CD8-positive, alpha-beta memory T cell (primary cell): ENCODE measurements around the gene GPR55. TPM values are rescaled to one million over a fixed set of nuclear protein-coding genes. Genes with fewer than 3 reads are reported as not detected.

Experiments
- CTCF ChIA-PET: fragments of 350-600 bp; sonication (Branson Sonifier 250); formaldehyde crosslinking; loops from one replicate; lab custom pipeline; 2021; ENCODE audit warnings: antibody characterized with exemption; lab: Charles Lee
- POLR2A ChIA-PET: fragments of 350-600 bp; sonication (Branson Sonifier 250); formaldehyde crosslinking; loops from one replicate; lab custom pipeline; 2021; ENCODE audit warnings: antibody characterized with exemption; lab: Charles Lee
- DNase-seq, 5 donors: peaks; one replicate each; pipeline versions ENCODE4 v3.0.0 to v3.0.0-alpha.2; 2020 to 2022; ENCODE audit warnings: mixed read lengths in 1 of 5
- H3K27ac ChIP-seq: one replicate; pipeline ENCODE4 v1.7.0; 2013; ENCODE audit warnings: low read depth, mild to moderate bottlenecking, low read length, moderate library complexity
- H3K27me3 ChIP-seq: 2 replicates; pipeline ENCODE4 v1.7.0; 2013; ENCODE audit warnings: low read length, mild to moderate bottlenecking; ENCODE audit not compliant: insufficient read depth, poor library complexity, severe bottlenecking
- H3K36me3 ChIP-seq: 2 replicates; pipeline ENCODE4 v1.7.0; 2013; ENCODE audit warnings: mild to moderate bottlenecking, low read length, moderate library complexity; ENCODE audit not compliant: insufficient read depth
- H3K4me1 ChIP-seq: 2 replicates; pipeline ENCODE4 v1.7.0; 2013; ENCODE audit warnings: mild to moderate bottlenecking, low read length, moderate library complexity; ENCODE audit not compliant: insufficient read depth
- H3K4me3 ChIP-seq: 2 replicates; pipeline ENCODE4 v1.7.0; 2013; ENCODE audit warnings: mild to moderate bottlenecking, low read length
- H3K9me3 ChIP-seq: 2 replicates; pipeline ENCODE4 v1.7.0; 2013; ENCODE audit warnings: mild to moderate bottlenecking, low read length
- H3K27ac Mint-ChIP-seq, 8 donors: one replicate each; pipeline ENCODE4 v1.8.0; 2020 to 2021; ENCODE audit warnings: mixed read lengths in 8 of 8, mild to moderate bottlenecking in 6 of 8, inconsistent platforms in 3 of 8, moderate library complexity in 3 of 8
- H3K27me3 Mint-ChIP-seq, 2 donors: one replicate each; pipeline ENCODE4 v1.8.0; 2020 to 2021; ENCODE audit warnings: mixed read lengths in 2 of 2, mild to moderate bottlenecking in 1 of 2, moderate library complexity in 1 of 2
- H3K36me3 Mint-ChIP-seq, 3 donors: one replicate each; pipeline ENCODE4 v1.8.0; 2020 to 2021; ENCODE audit warnings: mixed read lengths in 3 of 3, inconsistent platforms in 1 of 3, mild to moderate bottlenecking in 1 of 3
- H3K4me1 Mint-ChIP-seq, 3 donors: one replicate each; pipeline ENCODE4 v1.8.0; 2020 to 2021; ENCODE audit warnings: mixed read lengths in 3 of 3, inconsistent platforms in 1 of 3, mild to moderate bottlenecking in 1 of 3
- H3K4me3 Mint-ChIP-seq, 7 donors: one replicate each; pipeline ENCODE4 v1.8.0; 2020 to 2021; ENCODE audit warnings: mixed read lengths in 7 of 7, mild to moderate bottlenecking in 6 of 7, moderate library complexity in 4 of 7, inconsistent platforms in 2 of 7
- H3K9me3 Mint-ChIP-seq, 5 donors: one replicate each; pipeline ENCODE4 v1.8.0; 2020 to 2022; ENCODE audit warnings: mixed read lengths in 5 of 5, mild to moderate bottlenecking in 3 of 5, moderate library complexity in 2 of 5, inconsistent platforms in 1 of 5
- polyA plus RNA-seq: library from polyadenylated mRNA; unstranded; fragments of 300-500 nt; fragmentation: Illumina TruSeq; gene quantifications from one replicate; pipeline ENCODE4 v1.2.3, GENCODE V29; 2021
- total RNA-seq, 2 experiments: library from RNA; stranded (reverse); gene quantifications; one replicate each; pipeline ENCODE4 v1.2.3, GENCODE V29; 2021

The GPR55 gene
- total and polyA plus RNA-seq, 3 experiments from 2014 or later: 3.5 to 11.6 (median 11.1) TPM

DNA sequence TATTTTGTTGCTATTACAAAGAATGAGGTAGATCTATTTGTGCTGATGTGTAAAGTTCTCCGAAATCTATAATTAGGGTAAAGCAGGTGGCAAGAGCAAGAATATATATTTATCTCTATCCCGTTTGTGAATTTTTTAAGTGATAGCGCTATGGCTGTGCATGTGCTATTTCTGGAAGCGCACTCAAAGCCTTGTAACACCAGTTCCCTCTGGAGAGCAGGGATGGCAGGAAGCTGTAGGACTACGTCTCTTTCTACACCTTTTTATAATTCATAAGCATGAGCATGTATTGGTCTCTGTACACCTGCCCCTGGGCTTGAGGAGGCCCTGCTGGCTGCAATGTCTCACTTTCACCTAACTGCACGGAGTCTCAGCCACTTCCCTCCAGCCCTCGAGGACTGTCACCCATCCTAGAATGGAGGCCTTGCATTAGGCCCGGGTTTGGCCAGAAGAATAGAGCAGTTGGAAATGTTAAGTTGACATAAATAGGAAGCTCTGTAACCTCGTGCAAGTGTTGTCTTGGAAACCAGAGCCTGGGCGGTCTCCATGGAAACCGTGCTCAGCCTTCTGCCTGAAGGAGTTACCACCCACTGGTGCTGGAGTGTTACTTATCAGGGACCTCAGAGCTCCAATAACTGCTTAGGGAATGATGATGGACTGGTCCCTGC lies 39.4 kb downstream of the GPR55 start:
- POLR2A ChIA-PET: no interaction called here
- H3K9me3 ChIP-seq: no peaks in the 10 kb centered on the region
- Mint-ChIP-seq H3K27me3 (peaks cover 0 to 6% of the 10 kb centered on the region in 2 donors), H3K4me3 (no peak overlapping the region), H3K9me3 (peaks cover 0 to 1% (median 0%) of the 10 kb centered on the region in 5 donors), H3K27ac (no peak overlapping the region), H3K36me3 (no peaks in the 10 kb centered on the region), H3K4me1 (peaks cover 13 to 24% (median 14%) of the 10 kb centered on the region in 3 donors)
- CTCF ChIA-PET: interaction anchor here (1.1 kb wide), 1 partner anchor 17 kb away, joined by 3 read pairs; no protein-coding TSS in a partner anchor
- H3K27ac ChIP-seq: no peak overlapping the region
- no peaks in the 10 kb centered on the region for H3K27me3 ChIP-seq
- H3K4me3 ChIP-seq: no peak overlapping the region
- H3K4me1 ChIP-seq: no peaks in the 10 kb centered on the region
- H3K36me3 ChIP-seq: no peaks in the 10 kb centered on the region
- no peak for DNase-seq

DNA sequence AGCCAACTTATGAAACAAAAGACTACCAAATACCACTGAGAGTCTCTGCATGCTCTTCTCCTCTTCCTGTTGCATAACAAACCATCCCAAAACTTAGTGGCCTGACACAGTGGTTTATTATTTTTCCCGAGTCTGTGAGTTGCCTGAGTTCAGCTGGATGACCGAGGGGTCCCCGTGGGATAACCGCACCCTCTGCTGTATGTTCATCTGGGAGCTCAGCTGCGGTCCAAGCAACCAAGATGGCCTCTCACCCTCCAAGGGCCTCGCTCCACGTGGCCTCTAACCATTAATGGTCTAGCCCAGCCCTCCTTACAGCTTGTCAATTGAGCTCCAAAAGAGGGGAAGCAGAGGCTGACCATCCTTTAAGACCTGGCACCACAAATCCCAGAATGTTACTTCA lies 43.2 kb downstream of the GPR55 start:
- peaks cover 0 to 3% of the 10 kb centered on the region in 2 donors for H3K27me3 Mint-ChIP-seq
- peaks cover 0 to 12% (median 2%) of the 10 kb centered on the region in 3 donors for H3K36me3 Mint-ChIP-seq
- H3K27ac ChIP-seq: no peak overlapping the region
- no peaks in the 10 kb centered on the region for H3K36me3 ChIP-seq
- no peaks in the 10 kb centered on the region for H3K9me3 ChIP-seq
- ChIA-PET CTCF (no interaction called here), POLR2A (no interaction called here)
- no peaks in the 10 kb centered on the region for H3K27me3 ChIP-seq
- peak overlapping the region in 3 of 8 donors; percentile 41 to 76 (median 55) for H3K27ac Mint-ChIP-seq
- no peaks in the 10 kb centered on the region for H3K9me3 Mint-ChIP-seq
- H3K4me1 Mint-ChIP-seq: peaks cover 32 to 46% (median 33%) of the 10 kb centered on the region in 3 donors
- no peak for DNase-seq
- peaks cover 18% of the 10 kb centered on the region for H3K4me1 ChIP-seq
- no peak overlapping the region for H3K4me3 ChIP-seq
- H3K4me3 Mint-ChIP-seq: no peak overlapping the region

DNA sequence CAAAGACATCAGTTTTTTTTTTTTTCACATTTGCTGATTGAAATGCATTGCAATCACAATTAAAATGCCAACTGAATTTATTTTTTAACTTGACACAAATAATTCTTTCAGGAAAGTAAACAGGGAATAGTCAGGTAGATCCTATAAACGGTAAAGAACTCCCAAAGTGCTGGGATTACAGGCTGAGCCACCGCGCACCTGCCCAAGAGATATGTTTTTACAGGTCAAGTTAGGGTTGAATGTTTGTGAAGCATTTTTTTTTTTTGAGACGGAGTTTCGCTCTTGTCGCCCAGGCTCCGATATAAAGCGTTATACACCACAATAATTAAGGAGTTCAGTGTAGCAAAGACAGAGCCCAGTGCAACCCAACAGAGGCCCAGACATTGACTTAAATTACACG lies 45.2 kb downstream of the GPR55 start:
- no peaks in the 10 kb centered on the region for H3K9me3 ChIP-seq
- no peaks in the 10 kb centered on the region for H3K27me3 ChIP-seq
- peaks cover 0 to 3% of the 10 kb centered on the region in 2 donors for H3K27me3 Mint-ChIP-seq
- no peak overlapping the region for H3K4me3 Mint-ChIP-seq
- H3K4me1 Mint-ChIP-seq: peaks cover 37 to 56% (median 39%) of the 10 kb centered on the region in 3 donors
- H3K36me3 Mint-ChIP-seq: peaks cover 0 to 21% (median 2%) of the 10 kb centered on the region in 3 donors
- no peak overlapping the region for H3K4me3 ChIP-seq
- ChIA-PET POLR2A (no interaction called here), CTCF (interaction anchor here (1.5 to 5.1 kb wide), 2 partner anchors 14 kb away, joined by 4 to 44 read pairs; partner anchors contain the start of gene ITM2C)
- no peaks in the 10 kb centered on the region for H3K9me3 Mint-ChIP-seq
- H3K4me1 ChIP-seq: peaks cover 21% of the 10 kb centered on the region
- H3K27ac Mint-ChIP-seq: no peak overlapping the region
- no peak for DNase-seq
- H3K27ac ChIP-seq: no peak overlapping the region
- no peaks in the 10 kb centered on the region for H3K36me3 ChIP-seq

DNA sequence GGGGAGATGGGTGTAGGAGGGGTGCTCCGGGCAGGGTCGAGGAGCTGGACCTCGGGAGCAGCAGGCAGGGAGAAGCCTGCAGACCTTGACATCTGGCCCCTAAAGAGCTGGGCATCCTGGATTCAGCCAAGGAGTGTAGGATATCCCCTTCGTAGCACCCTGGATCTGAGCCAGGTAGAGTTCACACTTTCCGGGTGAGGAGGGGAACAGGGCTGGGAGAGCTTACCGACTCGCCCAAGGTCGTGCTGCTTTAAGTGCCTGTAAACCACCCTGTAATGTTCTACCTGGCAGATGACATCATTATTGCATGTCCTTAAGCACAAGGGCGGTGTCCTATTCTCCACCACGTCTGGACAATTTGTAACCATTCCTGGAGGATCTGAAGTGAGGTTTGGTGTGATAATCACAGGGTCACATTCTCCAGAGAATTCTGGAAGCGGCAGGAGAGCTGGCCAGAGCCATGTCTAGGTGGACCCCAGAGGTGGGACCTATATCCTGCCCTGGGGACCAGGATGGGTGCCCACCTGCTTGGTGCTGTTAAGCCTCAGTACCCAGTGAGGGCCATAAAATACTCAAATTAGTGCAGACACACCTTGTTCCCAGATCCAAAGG lies 45.7 kb downstream of the GPR55 start:
- Histone ChIP-seq H3K4me1 (peaks cover 21% of the 10 kb centered on the region), H3K4me3 (no peak overlapping the region), H3K27me3 (no peaks in the 10 kb centered on the region), H3K36me3 (no peaks in the 10 kb centered on the region), H3K27ac (no peak overlapping the region), H3K9me3 (no peaks in the 10 kb centered on the region)
- no peak for DNase-seq
- Mint-ChIP-seq H3K4me3 (peak overlapping the region in 1 of 7 donors; percentile 60), H3K27me3 (peaks cover 0 to 3% of the 10 kb centered on the region in 2 donors), H3K9me3 (peaks cover 0 to 2% (median 0%) of the 10 kb centered on the region in 5 donors), H3K4me1 (peaks cover 37 to 58% (median 39%) of the 10 kb centered on the region in 3 donors), H3K27ac (peak overlapping the region in 5 of 8 donors; percentile 66 to 89 (median 83)), H3K36me3 (peaks cover 0 to 27% (median 2%) of the 10 kb centered on the region in 3 donors)
- CTCF ChIA-PET: interaction anchor here (0.5 to 5.1 kb wide), 6 partner anchors 13 to 173 kb away, joined by 3 to 44 read pairs (median 4); partner anchors contain the start of genes GPR55 and ITM2C
- POLR2A ChIA-PET: interaction anchor here (1.0 to 1.6 kb wide), 2 partner anchors 14 to 15 kb away, joined by 3 to 4 read pairs; partner anchors contain the start of gene ITM2C

DNA sequence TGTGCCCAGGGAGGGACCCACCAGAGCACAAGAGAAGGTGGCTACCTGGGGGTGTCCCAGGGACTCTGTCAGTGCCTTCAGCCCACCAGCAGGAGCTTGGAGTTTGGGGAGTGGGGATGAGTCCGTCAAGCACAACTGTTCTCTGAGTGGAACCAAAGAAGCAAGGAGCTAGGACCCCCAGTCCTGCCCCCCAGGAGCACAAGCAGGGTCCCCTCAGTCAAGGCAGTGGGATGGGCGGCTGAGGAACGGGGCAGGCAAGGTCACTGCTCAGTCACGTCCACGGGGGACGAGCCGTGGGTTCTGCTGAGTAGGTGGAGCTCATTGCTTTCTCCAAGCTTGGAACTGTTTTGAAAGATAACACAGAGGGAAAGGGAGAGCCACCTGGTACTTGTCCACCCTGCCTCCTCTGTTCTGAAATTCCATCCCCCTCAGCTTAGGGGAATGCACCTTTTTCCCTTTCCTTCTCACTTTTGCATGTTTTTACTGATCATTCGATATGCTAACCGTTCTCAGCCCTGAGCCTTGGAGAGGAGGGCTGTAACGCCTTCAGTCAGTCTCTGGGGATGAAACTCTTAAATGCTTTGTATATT lies 46.3 kb downstream of the GPR55 start:
- Mint-ChIP-seq H3K4me1 (peaks cover 35 to 60% (median 36%) of the 10 kb centered on the region in 3 donors), H3K36me3 (peaks cover 0 to 30% (median 2%) of the 10 kb centered on the region in 3 donors), H3K4me3 (peak overlapping the region in 6 of 7 donors; percentile 11 to 60 (median 27)), H3K27me3 (peaks cover 0 to 5% of the 10 kb centered on the region in 2 donors), H3K9me3 (peaks cover 0 to 2% (median 0%) of the 10 kb centered on the region in 5 donors), H3K27ac (peak overlapping the region; percentile 64 to 94 (median 83))
- Histone ChIP-seq H3K27ac (no peak overlapping the region), H3K4me1 (peaks cover 21% of the 10 kb centered on the region), H3K4me3 (no peak overlapping the region), H3K27me3 (no peaks in the 10 kb centered on the region), H3K36me3 (no peaks in the 10 kb centered on the region), H3K9me3 (no peaks in the 10 kb centered on the region)
- CTCF ChIA-PET: interaction anchor here (0.5 to 5.1 kb wide), 10 partner anchors 13 to 174 kb away, joined by 3 to 44 read pairs (median 4); partner anchors contain the start of genes GPR55 and ITM2C
- no peak for DNase-seq
- POLR2A ChIA-PET: interaction anchor here (0.6 to 2.1 kb wide), 4 partner anchors 12 to 23 kb away, joined by 3 to 20 read pairs (median 4); partner anchors contain the start of gene ITM2C

DNA sequence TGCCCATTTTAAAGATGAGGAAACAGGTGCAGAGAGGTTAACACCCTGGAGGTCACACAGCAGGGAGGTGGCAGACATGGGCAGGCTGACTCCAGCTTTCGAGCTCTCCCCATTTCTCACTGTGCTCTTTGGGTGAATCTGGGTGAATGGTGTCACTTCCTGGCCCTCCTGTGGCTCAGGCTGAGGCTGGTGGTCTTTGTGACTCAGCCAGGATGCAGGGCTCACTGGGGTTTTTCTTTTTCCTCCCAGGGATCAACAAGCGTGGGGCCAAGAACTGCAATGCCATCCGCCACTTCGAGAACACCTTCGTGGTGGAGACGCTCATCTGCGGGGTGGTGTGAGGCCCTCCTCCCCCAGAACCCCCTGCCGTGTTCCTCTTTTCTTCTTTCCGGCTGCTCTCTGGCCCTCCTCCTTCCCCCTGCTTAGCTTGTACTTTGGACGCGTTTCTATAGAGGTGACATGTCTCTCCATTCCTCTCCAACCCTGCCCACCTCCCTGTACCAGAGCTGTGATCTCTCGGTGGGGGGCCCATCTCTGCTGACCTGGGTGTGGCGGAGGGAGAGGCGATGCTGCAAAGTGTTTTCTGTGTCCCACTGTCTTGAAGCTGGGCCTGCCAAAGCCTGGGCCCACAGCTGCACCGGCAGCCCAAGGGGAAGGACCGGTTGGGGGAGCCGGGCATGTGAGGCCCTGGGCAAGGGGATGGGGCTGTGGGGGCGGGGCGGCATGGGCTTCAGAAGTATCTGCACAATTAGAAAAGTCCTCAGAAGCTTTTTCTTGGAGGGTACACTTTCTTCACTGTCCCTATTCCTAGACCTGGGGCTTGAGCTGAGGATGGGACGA lies 47.1 kb downstream of the GPR55 start:
- H3K36me3 ChIP-seq: no peaks in the 10 kb centered on the region
- no peaks in the 10 kb centered on the region for H3K27me3 ChIP-seq
- peaks cover 21% of the 10 kb centered on the region for H3K4me1 ChIP-seq
- Mint-ChIP-seq H3K4me1 (peaks cover 31 to 59% (median 31%) of the 10 kb centered on the region in 3 donors), H3K9me3 (peaks cover 0 to 2% (median 0%) of the 10 kb centered on the region in 5 donors), H3K4me3 (peak overlapping the region; percentile 75 to 84 (median 78)), H3K27me3 (peaks cover 0 to 2% of the 10 kb centered on the region in 2 donors), H3K27ac (peak overlapping the region; percentile 83 to 97 (median 94)), H3K36me3 (peaks cover 0 to 30% (median 2%) of the 10 kb centered on the region in 3 donors)
- peak; percentile 51 to 90 (median 67) for DNase-seq
- H3K4me3 ChIP-seq: no peak overlapping the region
- H3K27ac ChIP-seq: no peak overlapping the region
- H3K9me3 ChIP-seq: no peaks in the 10 kb centered on the region
- ChIA-PET CTCF (interaction anchor here (0.8 to 5.1 kb wide), 15 partner anchors 12 to 175 kb away, joined by 3 to 44 read pairs (median 4); partner anchors contain the start of gene ITM2C), POLR2A (interaction anchor here (0.5 to 2.1 kb wide), 6 partner anchors 11 to 70 kb away, joined by 3 to 20 read pairs (median 4); partner anchors contain the start of gene ITM2C)
